ENCODE measurements around the gene LPCAT1.
"Not testable (repeated sequence)": the region's sequence is repeated elsewhere in the genome, so short reads cannot be mapped to it uniquely, and the experiment has no call there.

The LPCAT1 gene

GRCh38 chr5:1523793-1524480 lies at the start of gene LPCAT1:
Gene LPCAT1 (minus strand): TSS chr5:1523960. CDS start chr5:1523844, 116 bp downstream.
- DNase-seq, result peak in 1 of 2 experiments; percentile 85

GRCh38 chr5:1571875-1572274 lies 48.1 kb upstream of the LPCAT1 start:
- not testable (repeated sequence) for DNase-seq

GRCh38 chr5:1570975-1571374 lies 47.2 kb upstream of the LPCAT1 start:
- DNase-seq, result no peak

- no peak for DNase-seq
These were observed 44.6 kb upstream of the LPCAT1 start for GRCh38 chr5:1568201-1568979.

- DNase-seq, result not testable (repeated sequence)
These were observed 43.9 kb upstream of the LPCAT1 start for GRCh38 chr5:1567527-1568200.

GRCh38 chr5:1565737-1566734 lies 42.3 kb upstream of the LPCAT1 start:
- no peak for DNase-seq

- DNase-seq, result no peak
These were observed 41.3 kb upstream of the LPCAT1 start for GRCh38 chr5:1564824-1565736.

- no peak for DNase-seq
These were observed 40.5 kb upstream of the LPCAT1 start for GRCh38 chr5:1564182-1564748.

- no peak for DNase-seq
These were observed 39.9 kb upstream of the LPCAT1 start for GRCh38 chr5:1563617-1564181.

- DNase-seq, result no peak
These were observed 39.3 kb upstream of the LPCAT1 start for GRCh38 chr5:1563051-1563461.

GRCh38 chr5:1562599-1562998 lies 38.8 kb upstream of the LPCAT1 start:
- no peak for DNase-seq

- DNase-seq, result no peak
These were observed 37.7 kb upstream of the LPCAT1 start for GRCh38 chr5:1561402-1561929.

GRCh38 chr5:1560499-1560898 lies 36.7 kb upstream of the LPCAT1 start:
- not testable (repeated sequence) for DNase-seq

GRCh38 chr5:1558944-1559343 lies 35.2 kb upstream of the LPCAT1 start:
- DNase-seq, result no peak

GRCh38 chr5:1557114-1557873 lies 33.5 kb upstream of the LPCAT1 start:
- DNase-seq, result no peak

- no peak for DNase-seq
These were observed 32.3 kb upstream of the LPCAT1 start for GRCh38 chr5:1555808-1556731.

- DNase-seq, result no peak
These were observed 31.4 kb upstream of the LPCAT1 start for GRCh38 chr5:1555011-1555807.

All from NCI-H526 (cell line).